Endometrial microvascular endothelial cells (primary cell): ENCODE measurements around the gene GPN3. TPM values are rescaled to one million over a fixed set of nuclear protein-coding genes. Genes with fewer than 3 reads are reported as not detected.
"Not testable (repeated sequence)": the region's sequence is repeated elsewhere in the genome, so short reads cannot be mapped to it uniquely, and the experiment has no call there.

Source experiments
- in situ Hi-C: cut with HindIII; loops from 2 replicates; pipeline ENCODE4 v1.10.0; 2017; ENCODE audit warnings: low sequenced_read_pairs, low pct_unique_long_range_greater_than_20kb; ENCODE audit errors: inconsistent ontology term
- total RNA-seq: library from RNA; depleted of rRNA; stranded (reverse); fragments of >200 nt; gene quantifications from one replicate; pipeline ENCODE4 v1.2.3, GENCODE V29; 2015; ENCODE audit errors: inconsistent ontology term

The GPN3 gene
- 21.1 TPM for total RNA-seq

DNA sequence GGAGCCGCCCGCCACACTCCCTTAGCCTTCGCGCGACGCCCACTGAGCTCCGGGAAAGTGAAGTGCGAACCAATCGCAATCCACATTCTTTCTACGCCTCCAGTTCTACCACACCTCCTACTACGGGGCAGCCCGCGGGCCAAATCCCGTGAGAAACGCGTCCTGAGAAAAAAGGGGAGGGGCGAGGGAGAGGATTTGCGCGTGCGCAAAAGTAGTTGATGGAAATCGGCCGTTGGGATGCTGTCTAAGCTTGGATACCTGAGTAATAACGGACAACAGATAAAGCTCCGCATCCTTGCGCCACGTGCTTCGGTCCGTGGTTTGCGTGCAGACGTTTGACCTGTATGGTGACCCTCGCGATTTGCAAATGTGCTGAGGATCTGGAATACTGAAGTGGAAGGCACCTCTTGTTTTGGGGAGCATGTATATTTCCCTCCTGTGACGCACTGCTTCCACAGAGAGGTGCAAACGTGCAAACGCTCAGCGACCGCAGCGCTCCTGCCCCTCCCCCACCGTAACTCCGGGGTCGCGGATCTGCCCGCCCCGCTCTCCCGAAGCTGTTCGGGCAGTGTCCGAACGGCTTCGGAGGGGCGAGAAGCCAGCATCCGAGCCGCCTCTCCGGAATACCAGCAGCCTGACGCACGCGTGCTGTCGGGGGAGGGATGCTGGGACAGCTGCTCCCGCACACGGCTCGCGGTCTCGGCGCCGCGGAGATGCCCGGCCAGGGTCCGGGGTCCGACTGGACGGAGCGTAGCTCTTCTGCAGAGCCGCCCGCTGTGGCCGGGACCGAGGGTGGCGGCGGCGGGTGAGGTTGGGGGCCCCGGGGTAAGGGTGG is at the start of gene GPN3, which contains the start of gene FAM216A:
GPN3 (minus strand) TSS at position 44 of the 835 bp plus-strand sequence. CDS start 54 bp downstream, outside the sequence.
FAM216A (plus strand) TSS at position 632 of the 835 bp plus-strand sequence; CDS start at position 663, 31 bp downstream.
- in situ Hi-C loops = loop anchor here (5.0 kb wide), 1 partner anchor 34 kb away; the partner anchor contains the start of genes RAD9B and VPS29

GRCh38 chr12:110516995-110517394 is 48.9 kb upstream of the GPN3 start:
- in situ Hi-C loops = loop anchor here (25.0 kb wide), 1 partner anchor 220 kb away; the partner anchor contains the start of gene PPP1CC

DNA sequence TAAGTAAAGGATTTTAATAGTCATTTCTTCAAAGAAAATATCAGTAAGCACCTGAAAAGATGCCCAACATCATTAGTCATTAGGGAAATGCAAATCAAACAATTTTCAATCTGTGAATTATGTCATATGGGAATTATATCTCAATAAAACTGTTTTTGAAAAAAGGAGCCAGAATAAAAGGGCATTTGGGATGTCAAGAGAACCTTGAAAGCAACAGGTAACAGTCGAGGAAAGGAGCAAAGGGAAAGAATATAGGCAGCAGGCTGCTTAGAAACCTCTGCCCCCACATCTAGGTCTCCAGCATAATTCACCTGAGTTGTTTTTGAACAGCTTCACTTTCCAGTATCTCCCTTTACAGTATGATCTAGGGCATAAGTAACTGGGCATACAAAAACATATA is 46.3 kb upstream of the GPN3 start:
- in situ Hi-C loops = loop anchor here (25.0 kb wide), 1 partner anchor 223 kb away; the partner anchor contains the start of gene PPP1CC

- in situ Hi-C loops = loop anchor here (25.0 kb wide), 1 partner anchor 223 kb away; the partner anchor contains the start of gene PPP1CC
These were observed 45.8 kb upstream of the GPN3 start for GRCh38 chr12:110513842-110514241.

GRCh38 chr12:110508071-110508586 is 40.1 kb upstream of the GPN3 start:
- in situ Hi-C loops = loop anchor here (25.0 kb wide), 1 partner anchor 229 kb away; the partner anchor contains the start of gene PPP1CC

DNA sequence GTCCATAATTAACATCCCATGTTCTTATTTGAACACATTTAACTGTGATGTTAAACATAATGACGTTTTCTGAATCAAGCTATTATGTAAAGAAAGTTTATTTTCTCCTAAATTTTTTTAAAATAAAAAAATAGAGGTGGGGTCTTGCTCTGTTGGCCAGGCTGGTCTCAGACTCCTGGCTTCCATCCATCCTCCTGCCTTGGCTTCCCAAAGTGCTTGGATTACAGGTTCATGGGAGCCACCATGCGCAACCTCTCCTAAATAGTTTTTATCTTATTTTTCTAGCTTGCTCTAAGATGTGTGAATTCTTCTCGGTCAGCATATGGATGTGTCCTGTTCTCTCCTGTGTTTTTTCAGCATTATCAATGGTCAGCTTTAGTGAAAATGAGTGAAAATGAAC is 37.3 kb upstream of the GPN3 start:
- in situ Hi-C loops = loop anchor here (25.0 kb wide), 1 partner anchor 232 kb away; the partner anchor contains the start of gene PPP1CC

DNA sequence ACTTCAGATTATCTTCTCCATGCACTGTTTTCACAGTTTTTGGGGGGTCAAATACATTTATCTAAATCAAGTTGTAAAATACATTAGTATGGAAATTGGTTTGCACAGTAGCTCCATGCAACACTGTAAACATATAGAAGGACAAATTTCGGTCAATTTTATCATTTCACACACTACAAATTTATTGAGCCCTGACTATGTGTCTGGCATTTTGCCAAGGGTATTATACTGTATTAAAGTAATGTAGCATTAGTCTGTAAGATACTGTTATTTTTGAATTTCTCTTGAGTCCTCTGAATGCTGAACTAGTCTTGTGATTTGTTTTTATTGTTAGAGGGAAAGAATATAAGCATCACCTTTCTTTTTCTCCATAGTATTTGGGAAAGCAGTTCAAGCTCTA is 35.4 kb upstream of the GPN3 start:
- in situ Hi-C loops = loop anchor here (5.0 to 25.0 kb wide), 2 partner anchors 36 to 234 kb away; partner anchors contain the start of genes FAM216A, GPN3 and PPP1CC

DNA sequence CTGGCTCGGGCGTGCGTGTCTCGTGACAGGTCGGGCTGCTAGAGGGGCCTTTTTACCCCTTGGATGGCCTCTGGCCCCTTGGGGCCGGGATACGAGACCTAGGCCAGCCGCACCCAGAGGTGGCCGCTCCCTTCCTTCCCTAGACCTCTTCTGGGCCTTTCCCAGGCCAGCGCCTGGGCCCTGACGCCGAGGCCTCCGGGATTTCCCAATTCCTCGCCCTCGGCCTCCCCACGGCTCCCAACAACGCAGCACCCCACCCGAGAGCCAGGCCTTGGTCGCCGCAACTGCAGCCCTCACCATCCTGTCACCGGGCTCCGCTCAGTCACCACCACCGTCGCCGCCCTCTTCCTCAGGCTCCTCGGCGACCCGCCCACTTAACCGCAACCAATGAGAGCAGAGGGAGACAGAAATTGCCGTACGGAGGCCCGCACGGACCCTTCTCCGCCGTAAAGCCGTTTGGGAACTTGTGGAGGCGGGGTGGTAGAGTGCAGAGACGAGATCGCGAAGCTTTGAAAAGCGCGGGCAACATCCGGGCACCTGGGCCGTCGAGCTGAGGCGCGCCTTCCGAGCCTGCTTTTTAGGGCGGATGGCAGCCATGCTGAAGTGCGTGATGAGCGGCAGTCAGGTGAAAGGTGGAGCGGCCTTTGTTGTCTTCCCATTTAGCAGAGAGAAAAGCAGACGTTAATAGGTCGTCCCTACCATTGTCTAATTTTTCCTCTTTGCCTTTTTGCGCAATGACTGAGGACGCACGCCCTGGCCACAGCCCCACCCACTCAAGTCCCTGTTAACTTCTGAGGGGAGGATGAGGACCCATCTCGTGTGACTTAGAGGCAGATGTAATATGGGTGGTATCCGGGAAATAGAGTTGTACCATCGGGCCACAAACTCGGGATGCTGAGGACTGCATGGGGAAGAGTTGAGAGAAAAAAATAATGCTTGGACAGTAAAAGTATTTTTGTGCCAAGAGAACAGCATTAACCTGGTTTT is 34.0 kb upstream of the GPN3 start, which contains the start of the genes RAD9B and VPS29:
RAD9B (plus strand) TSS at position 580 of the 987 bp plus-strand sequence; CDS start at position 587, 7 bp downstream.
VPS29 (minus strand) TSS at position 360 of the 987 bp plus-strand sequence; CDS start at position 300, 60 bp downstream.
- in situ Hi-C loops = loop anchor here (5.0 to 25.0 kb wide), 2 partner anchors 35 to 235 kb away; partner anchors contain the start of genes FAM216A, GPN3 and PPP1CC

GRCh38 chr12:110501399-110501751 is 33.3 kb upstream of the GPN3 start:
- in situ Hi-C loops = loop anchor here (5.0 to 25.0 kb wide), 2 partner anchors 34 to 236 kb away; partner anchors contain the start of genes FAM216A, GPN3 and PPP1CC

- in situ Hi-C loops = no loop called here
These were observed 31.1 kb upstream of the GPN3 start for GRCh38 chr12:110498984-110499706.

- in situ Hi-C loops = no loop called here
These were observed 7.4 kb upstream of the GPN3 start for GRCh38 chr12:110475426-110475825.

- in situ Hi-C loops = loop anchor here (5.0 kb wide), 1 partner anchor 34 kb away; the partner anchor contains the start of genes RAD9B and VPS29
These were observed 227 bp downstream of the GPN3 start for GRCh38 chr12:110467847-110468213.

DNA sequence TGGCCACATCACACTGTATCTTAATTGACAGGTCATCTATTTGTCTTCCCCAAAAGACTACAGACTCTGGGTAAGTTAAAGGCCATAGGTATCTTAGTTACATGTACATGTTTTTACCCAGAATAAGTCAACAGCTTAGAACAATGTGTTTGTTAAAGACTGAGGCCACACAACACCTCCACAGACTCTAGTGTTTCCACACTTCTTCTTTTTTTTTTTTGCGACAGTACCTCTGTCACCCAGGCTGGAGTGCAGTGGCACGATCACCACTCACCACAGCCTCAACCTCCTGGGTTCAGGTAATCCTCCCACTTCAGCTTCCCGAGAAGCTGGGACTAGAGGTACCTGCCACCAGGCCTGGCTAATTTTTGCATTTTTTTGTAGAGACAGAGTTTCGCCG is 1.3 kb downstream of the GPN3 start:
- in situ Hi-C loops = loop anchor here (5.0 kb wide), 1 partner anchor 36 kb away; the partner anchor contains the start of genes RAD9B and VPS29

DNA sequence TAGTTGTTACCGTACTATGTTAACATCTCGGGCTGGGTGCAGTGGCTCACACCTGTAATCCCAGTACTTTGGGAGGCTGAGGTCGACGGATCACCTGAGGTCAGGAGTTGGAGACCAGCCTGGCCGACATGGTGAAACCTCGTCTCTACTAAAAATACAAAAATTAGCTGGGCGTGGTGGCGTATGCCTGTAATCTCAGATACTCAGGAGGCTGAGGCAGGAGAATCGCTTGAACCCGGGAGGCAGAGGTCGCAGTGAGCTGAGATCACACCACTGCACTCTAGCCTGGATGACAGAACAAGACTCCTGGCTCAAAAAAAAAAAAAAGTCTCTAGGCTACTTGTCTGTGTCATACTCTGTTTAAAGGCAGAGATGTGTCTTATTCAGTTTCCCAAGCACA is 2.3 kb downstream of the GPN3 start:
- in situ Hi-C loops = loop anchor here (5.0 kb wide), 1 partner anchor 37 kb away; the partner anchor contains the start of genes RAD9B and VPS29

DNA sequence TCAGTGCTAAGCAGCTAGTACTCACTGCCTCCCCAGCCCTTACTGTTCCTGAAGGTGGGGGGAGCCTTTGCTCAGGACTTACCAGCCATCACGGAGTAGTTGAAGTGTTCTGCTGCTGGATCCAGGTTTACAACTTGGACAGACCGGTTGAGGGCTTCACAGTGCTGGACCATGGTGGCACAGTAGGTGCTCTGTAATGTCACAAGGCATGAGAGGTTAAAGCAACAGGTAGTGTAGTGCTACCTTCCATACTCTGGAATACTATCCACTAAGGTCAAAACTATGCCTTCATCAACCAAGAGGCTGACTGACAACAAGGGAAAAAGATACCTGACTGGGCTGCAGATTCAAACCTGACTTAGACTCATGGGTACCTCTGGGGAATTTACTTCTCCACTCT is 3.0 kb downstream of the GPN3 start:
- in situ Hi-C loops = loop anchor here (5.0 kb wide), 1 partner anchor 37 kb away; the partner anchor contains the start of genes RAD9B and VPS29

GRCh38 chr12:110461189-110461588 is 6.9 kb downstream of the GPN3 start:
- in situ Hi-C loops = not testable (repeated sequence)

- in situ Hi-C loops = no loop called here
These were observed 9.3 kb downstream of the GPN3 start for GRCh38 chr12:110458756-110459155.
